Mammary epithelial cell (primary cell): ENCODE results near the gene PATE2.

Experiments used
- EZH2 ChIP-seq: IDR thresholded peaks from 2 replicates; pipeline ENCODE4 v1.6.1; 2012; ENCODE audit warnings: low read length, inconsistent platforms, borderline replicate concordance
- TF ChIP-seq, protein P1 (sequence below), 2 donors: IDR thresholded peaks in 1 of 2; conservative IDR thresholded peaks in 1 of 2; 2 replicates each; pipeline ENCODE4 v1.5.1; 2011 to 2012; ENCODE audit warnings: inconsistent platforms in 2 of 2, low read length in 2 of 2, mild to moderate bottlenecking in 2 of 2, control low read depth in 1 of 2, low read depth in 1 of 2; ENCODE audit not compliant: insufficient read depth in 1 of 2; ENCODE audit errors: extremely low read depth in 1 of 2

DNA sequence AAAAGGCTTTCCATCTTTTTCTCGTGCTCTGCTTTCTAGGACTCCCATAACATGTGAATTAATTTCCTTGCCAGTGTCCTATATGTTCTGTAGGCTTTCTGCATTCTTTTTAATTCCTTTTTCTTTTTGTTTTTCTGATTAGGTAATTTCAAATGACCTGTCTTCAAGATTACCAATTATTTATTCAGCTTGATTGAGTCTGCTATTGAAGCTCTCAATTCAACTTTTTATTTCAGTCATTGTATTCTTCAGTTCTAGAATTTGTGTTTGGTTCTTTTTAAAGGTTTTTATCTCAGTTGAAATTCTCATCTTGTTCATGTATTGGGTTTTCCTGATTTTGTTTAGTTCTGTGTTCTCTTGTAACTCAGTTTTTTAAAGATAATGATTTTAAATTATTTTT lies 23.8 kb upstream of the PATE2 start:
- TF ChIP-seq, protein P1, sequence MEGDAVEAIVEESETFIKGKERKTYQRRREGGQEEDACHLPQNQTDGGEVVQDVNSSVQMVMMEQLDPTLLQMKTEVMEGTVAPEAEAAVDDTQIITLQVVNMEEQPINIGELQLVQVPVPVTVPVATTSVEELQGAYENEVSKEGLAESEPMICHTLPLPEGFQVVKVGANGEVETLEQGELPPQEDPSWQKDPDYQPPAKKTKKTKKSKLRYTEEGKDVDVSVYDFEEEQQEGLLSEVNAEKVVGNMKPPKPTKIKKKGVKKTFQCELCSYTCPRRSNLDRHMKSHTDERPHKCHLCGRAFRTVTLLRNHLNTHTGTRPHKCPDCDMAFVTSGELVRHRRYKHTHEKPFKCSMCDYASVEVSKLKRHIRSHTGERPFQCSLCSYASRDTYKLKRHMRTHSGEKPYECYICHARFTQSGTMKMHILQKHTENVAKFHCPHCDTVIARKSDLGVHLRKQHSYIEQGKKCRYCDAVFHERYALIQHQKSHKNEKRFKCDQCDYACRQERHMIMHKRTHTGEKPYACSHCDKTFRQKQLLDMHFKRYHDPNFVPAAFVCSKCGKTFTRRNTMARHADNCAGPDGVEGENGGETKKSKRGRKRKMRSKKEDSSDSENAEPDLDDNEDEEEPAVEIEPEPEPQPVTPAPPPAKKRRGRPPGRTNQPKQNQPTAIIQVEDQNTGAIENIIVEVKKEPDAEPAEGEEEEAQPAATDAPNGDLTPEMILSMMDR (conservative IDR thresholded peaks at IDR 0.05 in 1 of 2, IDR thresholded peaks at IDR 0.05 in 1 of 2; ENCODE audit: extremely low read depth in 1 of 2, insufficient read depth in 1 of 2, low read depth in 1 of 2, low read length in 2 of 2), result no peak
- TF ChIP-seq EZH2, result no peak
